SU-DHL-6 (cell line): ENCODE measurements around the gene KPNA1.

ENCODE experiments used
- EZH2phosphoT487 ChIP-seq: fragments of 200-600 bp; sonication (generic), shearing (Covaris generic); conservative IDR thresholded peaks from 2 replicates; pipeline ENCODE4 v1.6.1; 2018; ENCODE audit warnings: mild to moderate bottlenecking, antibody characterized with exemption, low read length, moderate library complexity, mixed read lengths
- TF ChIP-seq, protein P1 (sequence below): fragments of 200-600 bp; sonication (generic); IDR thresholded peaks from one replicate; pipeline ENCODE4 v1.5.1; 2017; ENCODE audit warnings: antibody characterized with exemption, mild to moderate bottlenecking, low read length, moderate library complexity; ENCODE audit not compliant: insufficient read depth, poor library complexity, severe bottlenecking

DNA sequence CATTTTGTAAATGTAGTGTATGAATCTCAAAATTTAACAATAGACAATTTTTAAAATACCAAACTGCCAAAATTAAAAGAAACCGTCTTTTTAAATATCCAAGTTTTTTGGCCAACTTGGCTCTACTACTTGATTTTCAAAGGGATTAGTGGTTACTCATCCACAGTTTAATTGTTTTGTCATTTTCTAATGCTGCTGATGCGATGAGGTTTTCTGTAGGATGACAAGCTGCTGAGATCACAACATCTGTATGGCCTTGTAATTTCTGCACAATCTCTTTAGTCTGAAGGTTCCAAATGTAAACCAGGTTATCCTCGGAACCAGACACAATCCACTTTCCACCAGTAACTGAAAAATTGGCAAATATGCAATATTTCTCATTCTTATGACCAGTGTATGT, 100.3 kb downstream of the KPNA1 start:
- TF ChIP-seq, protein P1, sequence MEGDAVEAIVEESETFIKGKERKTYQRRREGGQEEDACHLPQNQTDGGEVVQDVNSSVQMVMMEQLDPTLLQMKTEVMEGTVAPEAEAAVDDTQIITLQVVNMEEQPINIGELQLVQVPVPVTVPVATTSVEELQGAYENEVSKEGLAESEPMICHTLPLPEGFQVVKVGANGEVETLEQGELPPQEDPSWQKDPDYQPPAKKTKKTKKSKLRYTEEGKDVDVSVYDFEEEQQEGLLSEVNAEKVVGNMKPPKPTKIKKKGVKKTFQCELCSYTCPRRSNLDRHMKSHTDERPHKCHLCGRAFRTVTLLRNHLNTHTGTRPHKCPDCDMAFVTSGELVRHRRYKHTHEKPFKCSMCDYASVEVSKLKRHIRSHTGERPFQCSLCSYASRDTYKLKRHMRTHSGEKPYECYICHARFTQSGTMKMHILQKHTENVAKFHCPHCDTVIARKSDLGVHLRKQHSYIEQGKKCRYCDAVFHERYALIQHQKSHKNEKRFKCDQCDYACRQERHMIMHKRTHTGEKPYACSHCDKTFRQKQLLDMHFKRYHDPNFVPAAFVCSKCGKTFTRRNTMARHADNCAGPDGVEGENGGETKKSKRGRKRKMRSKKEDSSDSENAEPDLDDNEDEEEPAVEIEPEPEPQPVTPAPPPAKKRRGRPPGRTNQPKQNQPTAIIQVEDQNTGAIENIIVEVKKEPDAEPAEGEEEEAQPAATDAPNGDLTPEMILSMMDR, result no peak
- TF ChIP-seq EZH2phosphoT487, result no peak
